ENCODE measurements around the gene TEP1. TPM values are rescaled to one million over a fixed set of nuclear protein-coding genes. Genes with fewer than 3 reads are reported as not detected.

TEP1 gene
- total and polyA plus RNA-seq, 12 donors = 5.6 to 17.8 (median 8.6) TPM

DNA sequence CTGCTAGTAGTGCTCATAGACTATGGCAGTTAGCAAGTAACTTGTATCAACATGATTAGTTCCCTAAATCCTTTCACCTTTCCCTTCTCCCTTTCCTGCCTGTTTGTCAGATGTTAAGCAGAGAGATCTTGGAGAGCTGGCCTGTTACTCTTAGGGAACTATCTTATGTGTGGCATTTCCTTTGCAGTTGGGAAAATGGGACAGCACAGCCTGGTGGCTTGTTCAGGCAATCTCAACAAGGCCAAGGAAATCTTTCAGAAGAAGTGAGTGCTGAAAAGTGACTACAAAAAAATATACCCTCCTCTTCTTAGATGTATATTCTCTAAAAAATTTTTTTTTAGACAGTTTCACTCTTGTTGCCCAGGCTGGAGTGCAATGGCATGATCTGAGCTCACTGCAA lies 62.4 kb downstream of the TEP1 start:
- no peak for ATAC-seq
- Histone ChIP-seq H3K27ac (no peak overlapping the region), H3K27me3 (no peaks in the 10 kb centered on the region), H3K9me3 (no peaks in the 10 kb centered on the region), H3K36me3 (peaks cover 0 to 100% (median 61%) of the 10 kb centered on the region in 9 donors), H3K4me1 (no peaks in the 10 kb centered on the region), H3K4me3 (no peak overlapping the region)
- intact Hi-C loops (cut with DNase I) = no loop called here
- DNase-seq = no peak
- TF ChIP-seq, protein P1, sequence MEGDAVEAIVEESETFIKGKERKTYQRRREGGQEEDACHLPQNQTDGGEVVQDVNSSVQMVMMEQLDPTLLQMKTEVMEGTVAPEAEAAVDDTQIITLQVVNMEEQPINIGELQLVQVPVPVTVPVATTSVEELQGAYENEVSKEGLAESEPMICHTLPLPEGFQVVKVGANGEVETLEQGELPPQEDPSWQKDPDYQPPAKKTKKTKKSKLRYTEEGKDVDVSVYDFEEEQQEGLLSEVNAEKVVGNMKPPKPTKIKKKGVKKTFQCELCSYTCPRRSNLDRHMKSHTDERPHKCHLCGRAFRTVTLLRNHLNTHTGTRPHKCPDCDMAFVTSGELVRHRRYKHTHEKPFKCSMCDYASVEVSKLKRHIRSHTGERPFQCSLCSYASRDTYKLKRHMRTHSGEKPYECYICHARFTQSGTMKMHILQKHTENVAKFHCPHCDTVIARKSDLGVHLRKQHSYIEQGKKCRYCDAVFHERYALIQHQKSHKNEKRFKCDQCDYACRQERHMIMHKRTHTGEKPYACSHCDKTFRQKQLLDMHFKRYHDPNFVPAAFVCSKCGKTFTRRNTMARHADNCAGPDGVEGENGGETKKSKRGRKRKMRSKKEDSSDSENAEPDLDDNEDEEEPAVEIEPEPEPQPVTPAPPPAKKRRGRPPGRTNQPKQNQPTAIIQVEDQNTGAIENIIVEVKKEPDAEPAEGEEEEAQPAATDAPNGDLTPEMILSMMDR (IDR thresholded peaks at IDR 0.05) = peak in 3 of 9 donors; percentile 22 to 29 (median 29)

DNA sequence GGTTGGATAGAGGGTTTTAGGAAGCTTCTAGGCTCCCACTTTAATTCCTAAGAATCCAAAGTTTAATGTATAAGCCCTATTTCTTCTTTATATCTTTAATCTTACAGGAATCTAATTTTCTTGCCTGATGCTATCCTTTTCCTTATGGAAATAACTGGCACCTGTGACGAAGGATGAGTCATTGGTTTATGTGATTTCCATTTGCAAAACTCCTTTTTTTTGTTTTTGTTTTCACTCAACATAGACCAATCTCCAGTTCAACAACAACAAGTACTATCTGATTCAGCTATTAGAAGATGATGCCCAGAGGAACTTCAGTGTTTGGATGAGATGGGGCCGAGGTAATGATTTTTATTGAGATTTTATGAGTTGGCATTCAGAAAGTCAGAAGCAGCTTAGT lies 63.0 kb downstream of the TEP1 start:
- intact Hi-C loops (cut with DNase I) = no loop called here
- peaks cover 0 to 100% (median 59%) of the 10 kb centered on the region in 9 donors for H3K36me3 ChIP-seq

DNA sequence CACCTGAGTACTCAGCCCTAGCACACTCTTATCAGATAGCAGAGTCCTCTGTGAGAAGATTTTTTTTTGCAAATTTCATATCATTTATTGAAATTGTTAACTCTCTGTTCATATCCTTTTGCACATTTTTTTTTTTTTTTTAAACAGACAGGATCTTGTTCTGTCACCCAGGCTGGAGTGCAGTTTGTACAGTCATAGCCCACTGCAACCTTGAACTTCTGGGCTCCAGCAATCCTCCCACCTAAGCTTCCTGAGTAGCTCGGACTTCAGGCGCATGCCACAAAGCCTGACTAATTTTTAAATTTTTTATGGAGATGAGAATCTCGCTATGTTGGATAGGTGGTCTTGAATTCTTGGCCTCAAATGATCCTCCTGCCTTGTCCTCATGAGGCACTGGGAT lies 65.6 kb downstream of the TEP1 start:
- ATAC-seq = no peak

More for the DNA sequence above, 63.0 kb downstream of the TEP1 start:
- Histone ChIP-seq H3K4me1 (no peaks in the 10 kb centered on the region), H3K4me3 (no peak overlapping the region), H3K9me3 (no peaks in the 10 kb centered on the region), H3K27me3 (no peaks in the 10 kb centered on the region), H3K27ac (no peak overlapping the region)
- no peak for ATAC-seq
- no peak for DNase-seq
- 92 to 99% methylated on average over 2 of the region's 2 CpGs for WGBS, 2 donors
- TF ChIP-seq, protein P1 (IDR thresholded peaks at IDR 0.05) = no peak

DNA sequence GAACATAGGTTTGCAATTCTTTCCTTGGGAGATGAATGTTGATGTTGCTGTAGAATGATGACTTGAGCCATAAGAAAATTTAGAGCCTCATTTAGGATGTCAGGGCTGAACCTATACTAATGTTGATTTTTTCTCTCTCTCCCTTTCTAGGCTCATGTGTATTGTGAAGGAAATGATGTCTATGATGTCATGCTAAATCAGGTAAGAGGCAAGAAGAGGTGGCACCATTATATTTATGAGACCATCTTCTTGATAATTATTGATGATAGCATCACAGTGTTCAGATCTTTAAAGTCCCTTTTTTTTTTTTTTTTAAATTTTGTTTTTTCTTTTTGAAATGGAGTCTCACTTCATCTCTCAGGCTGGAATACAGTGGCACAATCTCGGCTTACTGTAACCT lies 66.6 kb downstream of the TEP1 start:
- WGBS, 2 donors = 97 to 100% methylated on average over 1 of the region's 1 CpG
- H3K36me3 ChIP-seq = peaks cover 0 to 70% (median 26%) of the 10 kb centered on the region in 9 donors

More for the DNA sequence above, 65.6 kb downstream of the TEP1 start:
- Histone ChIP-seq H3K27ac (no peak overlapping the region), H3K27me3 (no peaks in the 10 kb centered on the region), H3K4me3 (no peak overlapping the region), H3K9me3 (no peaks in the 10 kb centered on the region), H3K4me1 (peaks cover 0 to 10% (median 7%) of the 10 kb centered on the region in 9 donors), H3K36me3 (peaks cover 0 to 80% (median 37%) of the 10 kb centered on the region in 9 donors)
- intact Hi-C loops (cut with DNase I) = loop anchor here in 3 of 10 donors (10.0 kb wide), 2 partner anchors 67 to 107 kb away; partner anchors contain the start of genes APEX1 (in 2 of the 3), OSGEP (in 2 of the 3) and TEP1 (in 2 of the 3)
- WGBS, 2 donors = 91 to 93% methylated on average over 3 of the region's 3 CpGs
- DNase-seq = no peak
- TF ChIP-seq, protein P1 (IDR thresholded peaks at IDR 0.05) = no peak

More for the DNA sequence above, 66.6 kb downstream of the TEP1 start:
- ATAC-seq = no peak
- peaks cover 0 to 16% (median 7%) of the 10 kb centered on the region in 9 donors for H3K4me1 ChIP-seq
- H3K27ac ChIP-seq = no peak overlapping the region
- H3K4me3 ChIP-seq = no peak overlapping the region
- no peak for DNase-seq
- H3K27me3 ChIP-seq = no peaks in the 10 kb centered on the region
- no peaks in the 10 kb centered on the region for H3K9me3 ChIP-seq
- TF ChIP-seq, protein P1 (IDR thresholded peaks at IDR 0.05) = no peak
- intact Hi-C loops (cut with DNase I) = loop anchor here in 3 of 10 donors (10.0 kb wide), 2 partner anchors 68 to 108 kb away; partner anchors contain the start of genes APEX1 (in 2 of the 3), OSGEP (in 2 of the 3) and TEP1 (in 2 of the 3)

All from heart right ventricle (tissue), 16 donors.